Transverse colon (tissue), 4 donors: ENCODE results near the gene METRNL. TPM values are rescaled to one million over a fixed set of nuclear protein-coding genes. Genes with fewer than 3 reads are reported as not detected.
"Not testable (repeated sequence)": the region's sequence is repeated elsewhere in the genome, so short reads cannot be mapped to it uniquely, and the experiment has no call there.

ENCODE experiments used
- DNase-seq: peaks from one replicate; pipeline ENCODE4 v3.0.0-alpha.2; 2019
- H3K27ac ChIP-seq, 4 donors: fragments of 200-600 bp; sonication (generic); 2 replicates each; pipeline ENCODE4 v1.5.1; 2016 to 2018; ENCODE audit warnings: inconsistent platforms in 4 of 4
- H3K27me3 ChIP-seq: fragments of 200-600 bp; sonication (generic); 2 replicates; pipeline ENCODE4 v1.5.1; 2017; ENCODE audit warnings: inconsistent platforms
- H3K36me3 ChIP-seq, 4 donors: fragments of 200-600 bp; sonication (generic); 2 replicates each; pipeline ENCODE4 v1.5.1; 2017 to 2019; ENCODE audit warnings: inconsistent platforms in 4 of 4
- H3K4me1 ChIP-seq, 4 donors: fragments of 200-600 bp; sonication (generic); 2 replicates each; pipeline ENCODE4 v1.5.1; 2017 to 2020; ENCODE audit warnings: inconsistent platforms in 4 of 4
- H3K4me3 ChIP-seq, 4 donors: fragments of 200-600 bp; sonication (generic); 1 replicate in 1 of 4; 2 replicates in 3 of 4; pipeline versions ENCODE4 v1.5.1 to v1.6.1; 2017 to 2019; ENCODE audit warnings: inconsistent platforms in 4 of 4
- H3K9me3 ChIP-seq, 2 donors: fragments of 200-600 bp; sonication (generic); 2 replicates each; pipeline ENCODE4 v1.5.1; 2017 to 2019; ENCODE audit warnings: inconsistent platforms in 2 of 2
- CTCF ChIP-seq, 5 experiments: fragments of 200-600 bp in 3 of 5; fragments of 450-650 bp in 2 of 5; sonication (generic) in 3 of 5; IDR thresholded peaks; 1 replicate in 2 of 5; 2 replicates in 3 of 5; pipeline ENCODE4 v1.5.1; 2016 to 2017; ENCODE audit warnings: antibody characterized with exemption in 5 of 5, inconsistent platforms in 3 of 5, mild to moderate bottlenecking in 2 of 5, moderate library complexity in 1 of 5
- EP300 ChIP-seq: sonication (generic); formaldehyde crosslinking; IDR thresholded peaks from one replicate; pipeline ENCODE4 v1.6.1; 2017; ENCODE audit warnings: antibody characterized with exemption, low read depth
- POLR2A ChIP-seq: fragments of 450-650 bp; IDR thresholded peaks from one replicate; pipeline ENCODE4 v1.6.1; 2016; ENCODE audit warnings: antibody characterized with exemption, mild to moderate bottlenecking, moderate library complexity
- POLR2AphosphoS5 ChIP-seq, 3 donors: sonication (generic); formaldehyde crosslinking; IDR thresholded peaks; one replicate each; pipeline ENCODE4 v1.6.1; 2016; ENCODE audit warnings: antibody characterized with exemption in 3 of 3
- WGBS, 2 donors: methylation state at CpG; one replicate each; pipeline ENCODE4 v1.1.5; 2018; ENCODE audit warnings: low coverage in 1 of 2; 5-methylcytosine and 5-hydroxymethylcytosine counted together
- in situ Hi-C, 4 donors: fragments of 200-750 bp; cut with MboI; loops; one replicate each; pipeline versions ENCODE4 v1.15.0 to v1.15.1; 2017; ENCODE audit warnings: low sequenced_read_pairs in 3 of 4, low pct_ligation_motif_present in 1 of 4, low pct_unique_long_range_greater_than_20kb in 1 of 4
- intact Hi-C: fragments of 100-400 bp; cut with DNase I; formaldehyde crosslinking; loops from one replicate; pipeline ENCODE4 v1.15.1; 2023; ENCODE audit warnings: low total_unique reads
- total RNA-seq, 4 donors: library from RNA; depleted of rRNA; stranded (reverse); fragments of >200 nt; gene quantifications; one replicate each; pipeline ENCODE4 v1.1.0, GENCODE V29; 2016

The METRNL gene
- total RNA-seq, 4 donors from 2014 or later: 46.8 to 325 (median 112) TPM

GRCh38 chr17:83036666-83037065 lies 42.7 kb upstream of the METRNL start:
- H3K27me3 ChIP-seq: no peaks in the 10 kb centered on the region
- in situ Hi-C loops: no loop called here
- intact Hi-C loops: no loop called here
- peaks cover 7 to 10% of the 10 kb centered on the region in 2 donors for H3K9me3 ChIP-seq
- H3K4me3 ChIP-seq: no peak overlapping the region
- H3K36me3 ChIP-seq: peaks cover 0 to 5% (median 0%) of the 10 kb centered on the region in 4 donors
- no peak for TF ChIP-seq POLR2A
- no peak for TF ChIP-seq EP300
- no peak for TF ChIP-seq POLR2AphosphoS5 (IDR thresholded peaks at IDR 0.05)
- TF ChIP-seq CTCF (IDR thresholded peaks at IDR 0.05): no peak
- DNase-seq: no peak
- H3K27ac ChIP-seq: no peak overlapping the region
- H3K4me1 ChIP-seq: no peaks in the 10 kb centered on the region
- WGBS, 2 donors: 92 to 95% methylated on average over 3 to 7 of the region's 7 CpGs

- intact Hi-C loops: no loop called here
- in situ Hi-C loops: no loop called here
- Histone ChIP-seq H3K36me3 (peaks cover 0 to 11% (median 2%) of the 10 kb centered on the region in 4 donors), H3K4me1 (no peaks in the 10 kb centered on the region), H3K4me3 (no peak overlapping the region), H3K27me3 (no peaks in the 10 kb centered on the region), H3K9me3 (peaks cover 9 to 14% of the 10 kb centered on the region in 2 donors), H3K27ac (no peak overlapping the region)
- no peak for DNase-seq
- WGBS, 2 donors: 94 to 100% methylated on average over 3 to 30 of the region's 30 CpGs
- no peak for TF ChIP-seq POLR2AphosphoS5 (IDR thresholded peaks at IDR 0.05)
- TF ChIP-seq POLR2A: no peak
- no peak for TF ChIP-seq CTCF (IDR thresholded peaks at IDR 0.05)
These were observed 42.1 kb upstream of the METRNL start for GRCh38 chr17:83037084-83037873.

- intact Hi-C loops: no loop called here
- DNase-seq: no peak
- no peaks in the 10 kb centered on the region for H3K4me1 ChIP-seq
- H3K27ac ChIP-seq: no peak overlapping the region
- WGBS, 2 donors: 91 to 100% methylated on average over 5 to 9 of the region's 9 CpGs
- H3K36me3 ChIP-seq: peaks cover 0 to 11% (median 4%) of the 10 kb centered on the region in 4 donors
- no peak for TF ChIP-seq POLR2AphosphoS5 (IDR thresholded peaks at IDR 0.05)
- TF ChIP-seq POLR2A: no peak
- TF ChIP-seq CTCF (IDR thresholded peaks at IDR 0.05): no peak
- no peak for TF ChIP-seq EP300
- in situ Hi-C loops: no loop called here
- H3K27me3 ChIP-seq: no peaks in the 10 kb centered on the region
- H3K9me3 ChIP-seq: peaks cover 9 to 19% of the 10 kb centered on the region in 2 donors
- no peak overlapping the region for H3K4me3 ChIP-seq
These were observed 41.6 kb upstream of the METRNL start for GRCh38 chr17:83037874-83038165.

GRCh38 chr17:83038983-83039382 lies 40.4 kb upstream of the METRNL start:
- H3K9me3 ChIP-seq: peaks cover 9 to 22% of the 10 kb centered on the region in 2 donors
- peaks cover 0 to 11% (median 5%) of the 10 kb centered on the region in 4 donors for H3K36me3 ChIP-seq
- H3K4me3 ChIP-seq, H3K27me3 ChIP-seq, in situ Hi-C loops, H3K27ac ChIP-seq, H3K4me1 ChIP-seq, DNase-seq, intact Hi-C loops: not testable (repeated sequence)
- WGBS, 2 donors: 88 to 95% methylated on average over 2 to 13 of the region's 24 CpGs

GRCh38 chr17:83041305-83041704 lies 38.1 kb upstream of the METRNL start:
- 96 to 99% methylated on average over 3 of the region's 3 CpGs for WGBS, 2 donors

More at GRCh38 chr17:83041305-83041704, 38.1 kb upstream of the METRNL start:
- no peaks in the 10 kb centered on the region for H3K27me3 ChIP-seq
- peaks cover 9 to 22% of the 10 kb centered on the region in 2 donors for H3K9me3 ChIP-seq
- H3K27ac ChIP-seq: no peak overlapping the region
- no peak for DNase-seq
- no peak for TF ChIP-seq POLR2AphosphoS5 (IDR thresholded peaks at IDR 0.05)
- no peak for TF ChIP-seq CTCF (IDR thresholded peaks at IDR 0.05)
- no peak for TF ChIP-seq POLR2A
- no peak for TF ChIP-seq EP300
- H3K4me3 ChIP-seq: no peak overlapping the region
- intact Hi-C loops: no loop called here
- in situ Hi-C loops: no loop called here
- peaks cover 0 to 11% (median 5%) of the 10 kb centered on the region in 4 donors for H3K36me3 ChIP-seq
- H3K4me1 ChIP-seq: no peaks in the 10 kb centered on the region
